LNCAP (cell line): ENCODE measurements around the gene CD72.

Source experiments
- CTCF ChIP-seq: fragments of 450-650 bp; IDR thresholded peaks from 2 replicates; pipeline ENCODE4 v1.5.1; 2017; ENCODE audit warnings: mild to moderate bottlenecking

Gene CD72

GRCh38 chr9:35569206-35569605, 49.0 kb downstream of the CD72 start:
- no peak for TF ChIP-seq CTCF

GRCh38 chr9:35568196-35568595, 50.0 kb downstream of the CD72 start:
- TF ChIP-seq CTCF = no peak

GRCh38 chr9:35566417-35566816, 51.8 kb downstream of the CD72 start:
- TF ChIP-seq CTCF = no peak

GRCh38 chr9:35564658-35565061, 53.6 kb downstream of the CD72 start:
- TF ChIP-seq CTCF = no peak

GRCh38 chr9:35563791-35564197, 54.4 kb downstream of the CD72 start:
- no peak for TF ChIP-seq CTCF

- no peak for TF ChIP-seq CTCF
These were observed 55.1 kb downstream of the CD72 start for GRCh38 chr9:35562895-35563780.

- TF ChIP-seq CTCF = no peak
These were observed 56.5 kb downstream of the CD72 start for GRCh38 chr9:35561468-35562261.
